NCI-H2081 (cell line): ENCODE data around the gene FBXW8.

Experiments
- DNase-seq, 2 experiments: peaks; one replicate each; lab custom pipeline; 2025; lab: John Stamatoyannopoulos, UW

Gene FBXW8

DNA sequence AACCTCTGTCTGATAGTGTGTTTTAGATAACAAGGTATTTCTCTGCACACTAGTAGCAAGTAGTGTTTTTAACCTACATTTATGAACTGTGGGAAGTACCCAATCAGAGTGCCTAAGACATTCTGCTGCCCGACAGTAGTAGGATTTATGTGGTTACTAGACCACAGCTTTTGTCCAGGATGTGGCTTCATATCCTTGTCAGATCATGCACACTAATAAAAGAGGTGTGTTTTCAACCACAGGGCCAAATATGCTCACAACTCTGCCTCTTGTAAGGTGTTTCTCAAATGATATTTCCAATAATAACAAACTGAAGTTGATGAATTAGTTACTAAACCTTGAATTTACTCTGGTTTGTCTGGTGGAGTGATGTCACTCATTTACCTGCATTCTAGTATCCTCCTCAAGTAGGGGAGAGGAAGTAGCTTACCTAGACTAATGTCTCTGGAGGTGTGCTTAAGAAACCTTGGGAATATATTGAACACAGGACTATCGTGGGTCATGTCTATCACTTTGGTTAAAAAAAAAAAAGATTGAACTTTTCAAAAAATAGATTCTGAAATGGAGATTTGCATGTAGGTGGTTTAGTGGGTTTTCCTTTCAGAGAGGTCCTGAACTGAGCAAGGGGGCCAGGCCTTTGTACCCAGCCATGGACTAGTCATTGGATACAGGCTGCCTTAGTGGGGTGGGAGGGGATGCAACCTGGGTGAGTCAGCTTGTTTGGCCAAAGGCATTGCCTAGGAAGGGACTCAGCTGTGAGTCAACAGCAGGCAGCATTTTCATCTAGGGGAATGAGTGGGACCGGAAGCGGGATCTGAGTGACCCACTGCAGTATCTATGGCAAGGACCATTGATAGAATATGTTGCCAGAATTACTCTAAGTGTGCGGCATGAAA, 14.1 kb downstream of the FBXW8 start:
- no peak for DNase-seq

DNA sequence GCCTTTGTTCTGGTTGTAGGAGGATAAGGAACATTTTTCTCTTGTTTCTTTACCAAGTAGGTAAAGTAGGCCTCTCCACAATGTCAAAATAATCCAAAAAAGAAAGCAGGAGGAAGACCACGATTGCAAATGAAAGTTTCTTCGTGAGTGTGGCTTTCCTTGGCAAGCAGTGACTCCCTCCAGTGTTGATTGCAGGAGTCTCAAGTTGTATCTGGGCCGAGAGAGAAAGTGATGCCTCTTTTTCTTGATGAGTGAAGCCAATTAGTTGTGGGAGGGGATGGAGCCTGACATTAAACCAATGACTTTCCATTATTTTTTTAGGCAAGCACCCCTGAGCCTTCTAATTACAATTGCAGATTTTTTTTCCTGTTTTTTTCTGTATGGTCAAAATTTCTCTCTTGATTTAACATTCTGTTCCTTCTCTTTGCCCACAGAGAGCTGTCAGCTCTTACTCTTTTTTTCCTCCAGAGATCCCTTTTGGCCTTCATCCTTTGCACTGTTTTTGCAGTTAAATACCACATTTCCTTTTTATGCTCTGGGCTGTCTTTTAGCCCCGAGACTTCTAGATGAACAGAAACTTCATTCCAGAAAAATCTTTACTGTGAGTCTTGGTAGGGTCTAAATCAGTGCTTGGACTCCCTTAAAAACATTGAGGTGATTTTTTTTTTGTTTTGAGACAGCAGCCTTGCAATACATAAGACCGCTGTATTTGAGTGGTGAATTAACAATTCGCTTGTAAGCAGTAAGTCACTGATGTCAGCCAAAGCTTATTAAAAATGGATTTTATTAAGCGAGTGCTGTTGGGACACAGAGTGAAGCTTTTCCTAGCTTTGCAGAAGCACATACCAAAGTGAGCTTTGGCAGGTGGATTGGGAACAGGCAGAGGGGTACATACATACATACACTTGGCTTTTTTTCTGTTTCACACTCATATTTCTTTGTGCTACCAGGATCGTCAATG, 15.8 kb downstream of the FBXW8 start:
- DNase-seq, result no peak

DNA sequence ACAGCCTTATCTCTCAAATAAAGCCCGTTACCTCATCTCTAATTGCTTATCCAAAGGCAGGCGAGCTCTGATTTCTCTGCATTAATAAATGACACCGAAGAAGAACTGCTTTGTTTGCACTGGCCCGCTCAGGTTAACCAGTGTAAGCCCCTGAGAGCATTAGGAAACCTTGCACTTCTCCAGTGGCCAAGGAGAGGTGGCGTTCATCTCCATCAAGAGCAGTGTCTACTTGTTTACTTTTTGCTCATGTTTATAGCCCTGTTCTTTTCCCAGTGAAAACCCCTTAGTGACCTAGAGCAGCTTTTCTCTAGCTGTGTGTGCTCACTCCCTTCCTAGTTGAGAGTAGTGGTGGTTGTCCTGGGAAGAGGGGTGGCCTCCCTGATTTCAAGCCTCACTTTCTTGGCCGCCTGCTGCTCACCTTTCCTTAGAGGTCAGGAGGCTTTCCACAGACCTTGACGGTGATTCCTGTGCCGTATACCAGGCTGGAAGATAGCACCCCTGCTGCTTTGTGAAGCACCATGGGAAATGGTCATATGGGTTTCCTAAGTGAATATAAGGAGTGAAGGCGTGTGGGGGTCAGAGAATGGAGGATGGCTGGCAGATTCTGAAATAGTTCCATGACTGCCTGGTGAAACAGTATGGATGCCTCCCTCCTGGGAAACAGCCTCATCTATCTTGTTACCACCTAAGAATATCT, 16.6 kb downstream of the FBXW8 start:
- DNase-seq, result no peak

DNA sequence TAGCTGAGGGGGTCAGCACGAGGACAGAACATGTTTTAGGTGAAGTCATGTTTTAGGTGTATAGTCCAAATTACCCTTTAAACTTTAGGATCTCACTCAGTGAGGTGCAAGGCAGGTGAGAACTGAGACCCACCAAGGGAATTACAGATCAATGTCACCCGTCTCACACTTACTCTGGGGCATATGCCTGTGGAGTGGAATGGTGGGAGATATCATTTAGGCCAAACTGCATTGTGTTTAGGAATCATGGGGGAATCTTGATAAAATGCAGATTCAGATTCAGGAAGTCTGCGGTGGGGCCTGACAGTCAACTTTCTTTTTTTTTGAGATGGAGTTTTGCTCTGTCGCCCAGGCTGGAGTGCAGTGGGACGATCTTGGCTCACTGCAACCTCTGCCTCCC, 17.8 kb downstream of the FBXW8 start:
- no peak for DNase-seq

- DNase-seq, result no peak
These were observed 19.1 kb downstream of the FBXW8 start for GRCh38 chr12:116929885-116930284.

DNA sequence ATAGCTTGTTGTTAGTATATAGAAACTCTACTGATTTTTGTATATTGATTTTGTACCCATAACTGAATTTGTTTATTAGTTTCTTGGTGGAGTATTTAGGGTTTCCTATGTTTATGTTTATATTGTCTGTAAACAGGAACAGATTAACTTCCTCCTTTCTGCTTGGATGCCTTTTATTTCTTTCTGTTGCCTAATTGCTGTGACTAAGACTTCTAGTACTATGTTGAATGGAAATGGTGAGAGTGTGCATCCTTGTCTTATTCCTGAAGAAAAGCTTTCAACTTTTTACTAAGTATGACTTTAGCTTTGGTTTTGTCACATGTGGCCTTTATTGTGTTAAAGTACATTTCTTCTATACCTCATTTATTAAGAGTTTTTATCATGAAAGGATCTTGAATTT, 20.9 kb downstream of the FBXW8 start:
- DNase-seq, result no peak

DNA sequence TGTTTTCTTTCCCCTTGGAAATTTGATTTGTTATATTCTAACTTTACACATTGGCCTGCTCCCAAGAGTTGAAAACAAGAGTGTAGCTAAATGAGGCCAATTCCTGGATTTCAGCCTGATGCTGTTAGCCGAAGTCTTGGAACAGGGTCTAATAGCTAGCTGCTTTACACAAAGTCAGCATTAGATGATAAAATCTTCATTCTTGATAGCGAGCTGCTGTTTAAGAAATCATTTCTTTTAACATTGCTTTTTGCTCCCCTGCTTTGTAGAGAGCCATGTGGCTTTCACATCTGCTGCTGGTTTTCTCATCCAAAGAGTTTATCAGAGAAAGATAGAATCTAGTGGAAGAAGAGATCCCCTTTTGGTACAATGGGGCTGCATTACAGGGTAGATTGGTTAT, 22.3 kb downstream of the FBXW8 start:
- no peak for DNase-seq

DNA sequence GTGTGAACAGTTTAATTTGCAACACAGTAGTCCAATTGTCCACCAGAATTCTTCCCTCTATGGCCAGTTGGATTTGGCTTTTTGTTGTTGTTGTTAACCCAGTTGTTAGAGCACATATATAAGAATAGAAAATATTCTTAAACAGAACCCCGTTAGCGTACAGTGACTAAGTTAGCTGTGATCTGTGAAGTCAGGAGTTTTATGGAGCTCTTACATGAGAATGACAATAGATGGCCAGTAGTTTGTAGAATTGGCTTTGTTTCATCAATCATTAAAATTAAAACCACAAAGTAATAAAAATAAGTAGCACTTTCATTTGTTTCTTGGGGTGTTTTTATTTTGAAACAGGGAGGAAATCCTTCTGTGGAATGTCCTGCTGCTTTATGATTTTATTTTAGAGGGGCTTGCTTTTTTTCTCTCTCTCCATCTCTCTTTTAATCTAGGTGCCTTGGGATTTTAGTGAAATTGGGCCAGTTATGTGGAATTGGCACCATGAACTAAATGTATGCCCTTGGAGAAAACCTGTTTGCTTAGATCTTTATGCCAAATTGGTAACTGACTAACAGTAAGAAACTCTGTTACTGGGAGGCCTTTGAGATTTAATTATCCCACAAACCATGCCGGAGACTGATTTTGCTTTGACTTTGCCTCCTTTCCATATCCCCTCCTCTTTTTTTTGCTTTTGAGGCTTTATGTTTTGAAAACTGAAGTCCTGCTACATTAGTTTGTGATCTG, 22.9 kb downstream of the FBXW8 start:
- no peak for DNase-seq

GRCh38 chr12:116934908-116935705, 24.4 kb downstream of the FBXW8 start:
- DNase-seq, result no peak

DNA sequence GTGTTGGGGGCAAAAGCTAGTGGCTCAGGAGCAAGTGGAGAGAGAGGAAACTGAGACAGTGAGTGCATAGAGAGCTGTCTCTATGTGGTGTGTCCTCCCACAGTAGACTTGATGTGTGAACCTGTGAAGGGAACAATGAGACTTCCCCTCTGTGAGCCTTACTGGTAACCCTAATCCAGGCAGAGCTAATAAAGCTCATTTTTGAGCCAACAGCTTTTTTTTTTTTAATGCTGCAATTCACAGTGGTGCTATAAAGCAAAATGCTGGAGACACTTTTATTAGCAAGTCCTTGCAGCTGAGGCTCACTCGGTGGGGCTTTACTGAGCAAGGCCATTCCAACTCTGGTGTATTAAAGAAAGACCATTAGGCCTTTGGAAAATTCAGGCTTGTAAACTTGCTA, 26.9 kb downstream of the FBXW8 start:
- DNase-seq, result no peak

DNA sequence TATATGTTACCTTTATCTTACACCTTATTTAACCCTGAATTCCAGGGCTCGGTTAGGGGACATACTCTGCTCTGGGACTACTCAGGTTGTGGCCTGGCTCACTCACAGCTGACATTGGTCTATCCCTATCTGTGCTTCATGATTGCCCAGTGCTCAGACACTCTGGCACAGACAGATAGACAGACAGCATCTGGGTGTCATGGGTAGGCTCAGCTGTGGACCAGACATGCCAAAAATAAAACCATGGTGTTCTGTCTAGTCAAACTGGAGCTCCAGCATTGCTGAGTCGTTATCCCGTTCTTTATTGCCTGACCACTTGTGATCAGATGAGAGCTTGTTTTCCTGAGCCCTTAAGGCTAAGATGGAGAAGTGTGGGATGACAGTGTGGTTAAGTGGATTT, 29.0 kb downstream of the FBXW8 start:
- no peak for DNase-seq

- no peak for DNase-seq
These were observed 30.4 kb downstream of the FBXW8 start for GRCh38 chr12:116941188-116941587.

GRCh38 chr12:116943419-116944372, 32.9 kb downstream of the FBXW8 start:
- no peak for DNase-seq

DNA sequence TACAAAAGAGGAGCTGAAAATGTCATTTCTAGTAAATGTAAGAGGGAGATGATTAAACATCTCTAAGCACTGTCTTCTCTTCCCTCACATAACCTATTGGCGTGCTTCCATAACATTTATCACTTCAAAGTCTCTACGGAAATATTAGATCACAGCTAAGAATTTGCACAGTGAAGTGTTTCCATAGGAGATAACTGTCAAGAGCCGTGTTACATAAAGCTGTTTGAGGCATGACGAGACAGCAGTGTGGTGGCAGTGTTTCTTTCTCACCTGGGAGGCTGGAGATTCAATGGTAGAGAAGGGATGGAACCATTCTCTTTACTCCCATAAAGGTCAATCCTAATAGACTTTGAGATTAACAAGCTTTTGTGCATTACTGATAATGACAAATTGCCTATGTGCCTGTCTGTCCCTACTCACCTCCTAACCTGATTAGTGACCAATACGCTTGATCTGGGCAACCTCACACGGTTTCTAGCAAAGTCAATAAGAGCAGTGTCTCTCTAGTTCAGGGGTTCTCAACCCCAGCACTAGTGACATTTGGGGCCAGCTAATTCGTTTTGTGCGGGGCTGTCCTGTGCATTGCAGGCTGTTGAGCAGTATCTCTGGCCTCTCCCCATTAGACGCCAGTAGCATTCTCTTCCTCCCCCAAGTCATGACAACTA, 35.3 kb downstream of the FBXW8 start:
- DNase-seq, result no peak

- DNase-seq, result no peak
These were observed 37.5 kb downstream of the FBXW8 start for GRCh38 chr12:116948298-116948697.

DNA sequence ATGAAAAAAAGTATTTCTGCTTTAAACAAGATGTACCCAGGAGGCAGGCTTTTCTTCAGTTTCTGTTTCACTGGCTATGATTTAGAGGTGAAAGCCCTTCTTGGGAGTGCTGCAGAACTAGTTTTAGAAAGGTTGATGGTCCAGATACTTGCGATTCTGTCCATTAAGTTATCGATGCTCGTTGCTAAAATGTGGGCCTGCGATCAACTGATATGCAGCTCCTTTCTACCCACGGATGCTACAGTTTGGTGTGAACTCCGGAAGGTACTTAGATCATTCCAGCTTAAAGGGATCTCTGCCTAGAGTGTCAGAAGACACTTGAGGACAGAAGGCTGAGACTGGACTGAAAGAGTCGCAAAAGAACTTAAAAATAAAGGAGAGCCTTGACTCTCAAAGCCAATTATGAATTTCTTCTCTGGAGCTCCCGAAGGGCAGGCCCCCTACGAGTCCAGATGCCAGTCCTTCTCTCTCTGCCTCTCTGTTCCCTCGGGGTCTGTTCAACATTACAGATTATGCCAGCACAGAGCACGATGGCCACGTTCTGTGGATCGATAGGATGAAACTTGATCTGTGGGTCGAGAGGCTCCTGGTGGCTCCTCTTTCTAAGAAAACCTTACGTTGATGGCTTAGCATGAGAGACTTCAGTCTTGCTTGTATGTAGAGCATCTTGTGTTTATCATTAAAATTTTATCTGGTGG, 40.0 kb downstream of the FBXW8 start:
- DNase-seq, result no peak

GRCh38 chr12:116954710-116955381, 44.1 kb downstream of the FBXW8 start:
- DNase-seq, result no peak
